GM19193 (cell line): ENCODE data around the gene LRCOL1.

Experiments used
- POLR2A ChIP-seq: IDR thresholded peaks from 4 replicates; pipeline ENCODE4 v1.6.1; 2011; ENCODE audit not compliant: insufficient read depth, insufficient read length; ENCODE audit errors: extremely low read depth

LRCOL1 gene

DNA sequence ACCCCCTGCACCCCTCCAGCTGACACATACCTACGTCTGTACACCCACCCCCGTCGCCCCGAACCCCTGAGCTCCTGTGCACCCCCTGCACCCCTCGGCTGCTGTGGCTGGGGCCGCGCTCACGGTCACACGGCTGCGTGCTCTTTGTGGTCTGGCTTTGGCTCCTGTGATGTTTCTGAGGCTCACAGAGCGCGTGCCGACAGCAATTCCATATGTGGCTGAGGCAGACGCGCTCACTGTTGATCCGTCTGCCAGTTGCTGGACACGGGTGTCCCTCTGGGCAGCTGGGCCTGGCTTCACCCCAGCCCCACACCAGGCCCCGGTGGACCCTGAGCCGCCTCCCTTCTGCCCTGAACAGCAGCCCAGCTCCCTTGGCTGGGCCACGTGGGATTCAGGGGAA lies 46.5 kb downstream of the LRCOL1 start:
- TF ChIP-seq POLR2A, result no peak

DNA sequence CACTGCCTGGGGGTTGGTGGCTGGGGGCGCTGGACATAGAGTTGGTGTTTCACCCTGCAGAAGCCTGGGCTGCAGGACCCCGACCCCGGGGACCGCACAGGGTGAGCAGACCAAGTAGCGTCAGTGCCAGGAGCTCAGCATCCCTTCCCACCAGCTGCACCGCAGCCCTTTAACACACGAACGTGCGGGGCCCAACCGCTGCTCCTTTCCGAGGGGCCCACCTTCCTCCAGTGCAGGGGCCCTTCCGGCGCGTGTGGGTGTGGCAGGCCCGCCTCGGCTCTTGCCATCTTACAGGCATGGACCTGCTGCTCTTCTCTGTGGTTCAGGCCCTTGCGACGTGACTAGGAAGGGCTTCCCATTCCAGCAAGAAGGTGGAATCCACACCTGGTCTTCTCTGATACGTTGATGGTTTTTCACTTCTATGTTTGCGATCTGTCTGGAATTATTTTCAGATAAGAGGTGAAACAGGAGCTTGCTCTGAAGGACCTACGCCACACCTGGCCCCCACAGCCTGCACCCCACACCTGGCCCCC lies 47.8 kb downstream of the LRCOL1 start:
- no peak for TF ChIP-seq POLR2A

DNA sequence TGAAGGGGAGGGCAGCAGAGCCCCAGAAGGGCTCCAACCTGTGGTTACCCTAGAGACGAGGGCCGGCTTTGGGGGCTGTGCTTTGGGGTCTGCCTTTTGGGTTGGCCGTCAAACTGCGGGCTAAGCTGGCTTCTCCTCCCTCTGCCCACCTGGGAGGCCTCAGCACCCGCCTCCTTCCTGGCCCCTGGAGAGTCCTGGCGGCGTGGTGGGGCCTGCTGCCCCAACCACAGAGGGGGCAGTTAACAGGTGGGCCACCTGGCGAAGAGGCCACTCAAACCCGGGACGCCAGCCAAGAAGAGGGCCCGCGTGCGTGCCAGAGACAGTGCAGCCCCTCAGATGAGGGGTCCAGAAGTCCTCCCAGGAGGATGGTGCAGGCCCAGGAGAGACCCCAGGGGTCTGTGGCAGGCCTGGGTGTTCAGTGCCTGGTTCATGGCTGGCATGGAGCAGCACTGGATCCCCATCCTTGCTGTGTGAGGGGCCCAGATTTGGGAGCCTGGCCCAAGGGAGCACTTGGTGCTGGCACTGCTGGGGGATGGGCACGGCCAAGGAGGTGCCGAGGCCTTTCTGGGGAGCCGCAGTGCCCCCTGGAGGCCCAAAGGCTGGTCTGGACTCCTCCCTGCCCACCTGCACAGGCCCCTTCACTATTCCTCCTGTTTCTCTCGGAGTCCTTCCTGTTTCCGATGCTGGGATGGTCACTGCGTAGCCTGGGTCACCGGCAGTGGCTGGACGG lies 48.8 kb downstream of the LRCOL1 start:
- no peak for TF ChIP-seq POLR2A

DNA sequence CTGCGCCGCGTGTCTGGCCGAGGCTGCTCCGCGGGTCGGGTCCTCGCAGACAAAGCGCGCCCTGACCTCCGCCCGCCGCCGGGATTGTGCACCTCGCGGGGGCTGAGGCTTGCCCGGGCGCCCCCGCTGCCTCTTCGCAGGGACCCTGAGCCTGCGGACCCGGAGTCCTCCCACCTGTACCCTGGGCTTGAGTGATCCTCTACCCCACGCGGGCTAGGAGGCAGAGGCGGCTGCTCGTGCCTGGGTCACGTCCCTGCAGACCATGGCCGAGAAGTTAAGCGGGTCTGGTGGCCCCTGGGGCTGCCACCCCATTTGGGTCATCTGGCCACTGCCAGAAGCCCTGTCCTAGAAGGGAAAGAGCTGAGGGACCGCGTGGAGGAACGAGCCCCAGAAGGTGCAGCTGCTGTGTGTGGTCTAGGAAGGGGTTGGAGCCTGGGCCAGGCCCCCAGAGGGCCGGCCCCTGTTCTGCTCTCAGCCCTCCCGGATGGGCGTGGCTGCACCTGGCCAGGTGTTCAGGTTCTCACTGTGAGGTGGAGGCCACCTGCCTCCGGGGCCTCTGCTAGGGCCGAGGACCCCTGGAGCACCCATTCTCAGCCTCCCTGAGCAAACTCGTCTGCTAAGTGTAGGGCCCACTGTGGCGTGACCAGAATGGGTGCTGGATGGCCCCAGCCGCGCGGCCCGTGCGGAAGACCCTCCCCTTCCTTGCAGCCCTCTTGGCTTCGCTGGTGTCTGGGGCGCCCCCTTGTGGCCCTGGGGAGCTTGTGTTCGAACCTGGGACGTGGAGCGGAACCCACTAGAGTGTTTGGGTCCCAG lies 49.6 kb downstream of the LRCOL1 start:
- TF ChIP-seq POLR2A, result no peak

DNA sequence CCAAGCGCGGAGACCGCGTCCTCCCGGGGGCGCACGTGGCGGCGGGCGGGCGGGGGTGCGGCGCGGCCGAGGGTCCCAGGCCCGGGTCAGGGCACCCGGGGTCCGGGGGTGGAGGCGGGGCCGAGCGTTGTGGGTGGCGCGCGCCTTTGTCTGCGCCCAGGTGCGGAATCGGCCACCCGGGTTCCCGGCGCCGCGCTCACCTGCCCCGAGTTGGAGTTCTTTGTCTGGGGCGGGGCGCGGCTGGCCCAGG lies 50.1 kb downstream of the LRCOL1 start:
- no peak for TF ChIP-seq POLR2A

DNA sequence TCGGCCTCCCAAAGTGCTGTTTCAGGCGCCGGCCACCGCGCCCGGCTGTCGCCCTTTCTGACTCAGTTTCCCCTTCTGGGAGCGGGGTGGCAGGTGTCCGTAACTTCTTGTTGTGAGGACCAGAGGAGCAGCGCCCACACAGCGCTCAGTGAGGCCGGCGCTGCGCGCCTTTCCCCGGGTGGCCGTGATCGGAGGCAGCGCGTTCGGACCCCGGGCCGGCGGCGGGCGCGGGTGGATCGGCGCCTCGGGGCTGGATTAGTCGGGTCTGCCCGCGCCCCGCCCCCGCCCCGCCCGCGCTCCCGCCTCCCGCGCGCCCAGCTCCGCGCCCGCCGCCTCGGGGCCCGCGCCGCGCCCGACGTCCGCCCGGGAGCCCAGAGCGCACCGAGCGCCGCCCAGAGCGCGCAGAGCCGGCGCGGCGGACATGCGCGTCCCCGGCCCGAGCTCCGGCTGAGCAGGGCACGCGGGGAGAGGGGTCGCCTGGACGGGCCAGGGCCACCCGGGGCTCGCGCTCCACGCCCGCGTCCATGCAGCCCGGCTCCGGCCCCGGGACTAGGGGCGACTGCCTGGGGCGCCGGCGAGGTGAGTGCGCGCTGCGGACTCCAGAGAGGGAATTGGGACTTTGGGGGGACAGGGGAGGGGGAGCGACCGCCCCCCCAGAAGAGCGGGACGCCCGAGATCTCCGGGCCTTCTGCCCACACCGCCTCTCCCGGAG lies 50.6 kb downstream of the LRCOL1 start:
- TF ChIP-seq POLR2A, result no peak

DNA sequence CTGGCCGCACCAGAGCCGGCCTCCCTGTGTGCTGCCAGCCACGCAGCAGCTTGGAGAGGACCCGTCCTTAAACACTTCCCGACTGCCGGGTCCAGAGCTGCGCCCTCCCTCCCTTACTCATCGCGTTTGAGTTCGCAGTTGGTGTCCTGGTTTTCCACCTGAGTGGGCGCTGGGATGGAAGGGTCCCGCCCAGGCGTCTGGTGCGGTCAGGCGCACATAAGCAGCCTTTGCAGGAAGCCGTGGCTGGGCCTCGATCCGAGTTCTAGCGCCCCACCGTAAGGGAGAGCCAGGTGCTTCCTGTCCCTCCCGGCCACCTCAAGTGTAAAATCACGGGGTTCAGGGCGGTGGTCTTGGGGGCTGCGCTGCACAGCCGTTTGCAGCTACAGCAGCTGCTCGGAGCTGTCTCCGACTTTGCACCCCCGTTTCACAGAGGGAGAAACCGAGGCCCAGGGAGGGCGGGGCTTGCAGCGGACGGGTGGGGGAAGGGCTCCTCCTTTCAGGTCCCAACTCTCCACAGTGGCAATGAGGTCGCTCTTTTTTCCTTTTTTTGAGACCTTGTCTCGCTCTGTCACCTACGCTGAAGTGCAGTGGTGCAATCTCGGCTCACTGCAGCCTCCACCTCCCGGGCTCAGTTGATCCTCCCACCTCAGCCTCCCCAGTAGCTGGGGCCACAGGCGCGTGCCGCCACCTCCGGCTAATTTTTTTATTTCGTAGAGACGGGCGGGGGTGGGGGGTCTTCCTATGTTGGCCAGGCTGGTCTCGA lies 51.3 kb downstream of the LRCOL1 start:
- TF ChIP-seq POLR2A, result no peak

DNA sequence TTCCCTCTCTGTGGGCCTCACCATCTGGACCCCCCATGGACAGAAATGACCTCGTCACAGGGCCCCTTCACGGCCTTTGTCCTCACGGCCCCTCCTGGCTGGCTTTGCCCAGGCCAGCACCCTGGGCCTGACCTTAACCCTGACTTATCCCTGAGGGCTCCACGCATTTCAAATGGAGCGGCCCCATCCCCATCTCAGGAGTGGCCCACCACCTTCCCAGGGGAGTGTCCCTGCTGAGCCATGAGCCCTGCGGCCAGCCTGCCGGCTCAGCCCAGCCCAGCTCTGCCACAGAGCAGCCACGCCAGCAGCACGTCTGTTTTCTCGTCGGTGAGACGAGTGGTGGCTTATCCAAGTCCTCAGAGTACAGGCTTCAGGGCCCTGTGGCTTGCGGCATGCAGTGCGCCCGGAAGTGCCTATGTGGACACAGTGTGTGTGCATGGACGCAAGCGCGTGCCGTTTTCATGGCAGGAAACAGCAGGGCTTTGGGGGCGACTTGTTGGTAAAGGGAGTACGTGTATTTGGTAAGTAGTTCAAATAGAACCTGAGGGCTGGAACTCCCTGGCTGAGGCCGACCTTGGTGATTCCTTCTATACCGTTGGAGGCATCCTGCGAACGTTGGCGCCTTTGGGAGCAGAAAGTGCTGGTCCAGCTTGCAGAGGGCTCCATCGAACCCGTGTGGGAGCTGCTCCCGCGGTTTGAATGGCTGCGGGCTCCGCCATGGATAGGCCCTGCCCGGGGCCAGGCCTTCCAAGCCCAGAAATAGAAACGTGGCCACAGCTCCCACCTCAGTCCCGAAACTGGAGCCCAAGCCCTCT lies 52.1 kb downstream of the LRCOL1 start:
- no peak for TF ChIP-seq POLR2A

DNA sequence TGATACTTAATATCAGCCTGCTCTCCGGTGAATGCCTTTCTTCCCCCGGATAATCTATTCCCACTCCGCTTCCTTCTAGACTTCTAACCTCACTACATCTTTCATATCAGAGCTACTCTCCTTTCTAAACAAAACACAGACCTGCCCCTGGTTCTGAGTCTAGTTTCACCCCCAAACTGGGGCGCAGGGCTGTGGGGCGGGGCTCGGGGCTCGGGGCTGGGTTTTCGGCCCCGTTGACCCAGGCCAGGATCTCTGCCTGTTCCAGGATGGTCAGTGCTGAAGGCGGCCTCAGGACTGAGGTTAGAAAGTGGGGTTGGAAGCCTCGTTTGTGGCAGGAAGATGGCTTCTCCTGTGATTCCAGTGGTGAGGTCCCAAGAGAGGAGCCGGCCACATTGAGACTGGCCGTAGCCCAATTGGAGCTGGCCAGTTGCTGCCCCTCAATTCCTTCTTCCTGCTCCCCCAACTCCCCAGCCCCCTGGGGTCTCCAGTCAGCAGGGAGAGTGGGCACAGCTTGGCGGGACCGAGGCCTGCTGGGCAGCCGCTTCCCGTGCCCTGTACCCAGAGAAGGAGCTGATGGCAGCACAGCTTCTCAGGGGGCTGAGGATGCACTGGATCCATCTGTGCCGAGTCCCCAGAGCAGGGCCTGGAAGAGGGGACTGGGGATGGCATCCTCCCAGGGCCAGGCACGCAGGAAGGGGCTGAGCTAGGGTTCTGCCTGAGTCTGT lies 52.9 kb downstream of the LRCOL1 start:
- no peak for TF ChIP-seq POLR2A

DNA sequence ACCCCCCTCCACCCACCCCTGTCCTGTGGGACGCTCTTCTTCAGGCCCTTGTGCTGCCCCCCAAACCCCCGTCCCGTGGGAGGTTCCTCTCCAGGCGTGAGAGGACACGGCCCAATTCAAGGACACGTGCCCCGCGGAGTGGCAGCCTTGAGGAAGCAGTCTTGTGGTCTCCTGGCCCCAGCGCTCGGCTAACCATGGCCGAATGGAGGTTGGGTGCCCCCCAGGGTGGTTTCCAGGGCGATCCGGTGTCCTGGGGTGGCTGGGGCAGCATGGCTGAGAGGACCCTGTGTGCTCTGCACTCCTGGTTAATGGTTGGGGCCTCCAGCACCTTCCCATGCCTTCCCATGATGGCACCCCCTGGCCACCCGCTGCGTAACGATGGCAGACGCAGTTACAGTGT lies 53.6 kb downstream of the LRCOL1 start:
- TF ChIP-seq POLR2A, result no peak

DNA sequence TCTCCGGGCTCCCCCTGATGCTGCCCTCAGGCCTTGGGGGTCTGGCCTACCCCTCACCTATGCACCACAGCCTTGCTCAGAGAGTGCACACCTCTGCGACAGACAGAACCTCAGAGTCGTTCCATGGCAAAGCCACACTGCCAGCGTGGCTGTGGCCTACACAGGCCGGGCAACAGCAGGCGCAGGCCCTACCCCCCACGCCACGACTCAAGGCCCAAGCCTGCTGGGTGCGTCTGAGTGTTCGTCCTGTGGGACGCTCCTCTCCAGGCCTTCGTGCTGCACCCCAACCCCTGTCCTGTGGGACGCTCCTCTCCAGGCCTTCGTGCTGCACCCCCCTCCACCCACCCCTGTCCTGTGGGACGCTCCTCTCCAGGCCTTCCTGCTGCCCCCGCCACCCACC lies 54.2 kb downstream of the LRCOL1 start:
- no peak for TF ChIP-seq POLR2A

DNA sequence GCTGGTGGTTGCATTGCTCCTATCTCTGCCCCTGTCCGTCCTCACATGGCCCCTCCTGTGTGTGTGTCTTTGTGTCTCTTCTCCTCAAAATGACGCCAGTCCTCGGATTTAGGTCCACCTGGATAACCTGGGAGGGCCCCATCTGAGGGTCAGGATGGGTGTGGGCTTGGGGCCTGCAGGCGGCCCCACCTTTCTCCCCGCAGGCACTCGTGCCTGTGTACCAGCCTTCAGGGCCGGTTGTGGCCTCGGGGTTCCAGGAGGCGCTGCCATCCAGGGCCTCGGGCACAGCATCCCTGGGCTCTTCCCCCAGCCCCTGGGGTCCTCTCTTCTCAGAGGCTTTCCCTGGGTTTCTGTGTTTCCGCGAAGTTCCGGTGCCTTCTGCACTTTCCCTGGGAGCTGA lies 54.7 kb downstream of the LRCOL1 start:
- TF ChIP-seq POLR2A, result no peak

DNA sequence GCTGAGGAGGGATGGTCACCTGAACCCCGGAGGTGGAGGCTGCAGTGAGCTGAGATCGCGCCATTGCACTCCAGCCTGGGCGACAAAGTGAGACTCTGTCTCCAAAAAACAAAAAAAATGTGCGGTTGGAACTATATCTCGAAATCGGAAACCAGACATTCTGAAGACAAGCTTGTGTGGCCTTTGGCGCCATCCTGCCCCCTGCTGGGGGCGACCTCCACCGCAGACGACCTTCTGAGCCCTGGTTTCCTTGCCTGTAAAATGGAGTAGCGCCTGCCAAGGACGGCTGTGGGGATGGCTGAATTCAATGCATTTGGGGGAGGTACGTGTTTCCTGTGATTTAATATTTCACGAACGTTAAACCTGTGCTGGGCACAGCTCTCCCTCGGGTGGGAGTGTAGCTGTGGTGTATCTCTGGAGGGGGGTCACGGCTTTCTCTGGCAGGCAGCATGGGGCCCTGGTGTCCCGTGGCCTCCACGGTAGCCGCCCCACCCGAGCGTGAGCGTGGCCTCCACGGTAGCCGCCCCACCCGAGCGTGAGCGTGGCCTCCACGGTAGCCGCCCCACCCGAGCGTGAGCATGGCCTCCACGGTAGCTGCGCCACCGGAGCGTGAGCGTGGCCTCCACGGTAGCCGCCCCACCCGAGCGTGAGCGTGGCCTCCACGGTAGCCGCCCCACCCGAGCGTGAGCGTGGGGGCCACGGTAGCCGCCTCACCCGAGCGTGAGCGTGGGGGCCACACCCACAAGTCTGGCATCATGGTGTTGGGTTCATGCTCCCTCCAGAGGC lies 55.3 kb downstream of the LRCOL1 start:
- TF ChIP-seq POLR2A, result no peak
